DMS114 treated with DMSO at 0.1 percent for 48 hours (cell line): ENCODE measurements around the gene KRTAP22-2.

Experiments
- DNase-seq: peaks from one replicate; lab custom pipeline; 2025; ENCODE audit not compliant: unreplicated experiment; lab: John Stamatoyannopoulos, UW

The KRTAP22-2 gene

DNA sequence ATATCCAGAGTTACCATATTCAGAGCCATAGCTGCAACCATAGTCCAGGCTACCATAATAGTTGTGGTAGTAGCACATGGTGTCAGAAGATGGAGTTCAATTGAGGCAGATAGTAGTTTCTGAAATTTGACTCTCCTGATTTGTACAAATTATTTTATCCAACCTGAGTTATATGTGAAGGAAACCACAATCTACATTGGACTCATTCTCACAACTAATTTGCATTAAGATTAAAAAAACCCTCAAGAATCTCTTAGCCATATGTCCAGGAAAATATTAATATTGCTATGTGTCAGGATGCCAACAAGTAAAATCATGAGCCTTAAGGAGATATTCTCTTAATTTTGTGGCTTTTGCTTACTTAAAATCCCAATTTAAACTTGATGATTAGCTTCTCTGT is at the start of gene KRTAP22-2:
KRTAP22-2 (minus strand) TSS at position 101 of the 400 bp plus-strand sequence.
- DNase-seq = no peak

DNA sequence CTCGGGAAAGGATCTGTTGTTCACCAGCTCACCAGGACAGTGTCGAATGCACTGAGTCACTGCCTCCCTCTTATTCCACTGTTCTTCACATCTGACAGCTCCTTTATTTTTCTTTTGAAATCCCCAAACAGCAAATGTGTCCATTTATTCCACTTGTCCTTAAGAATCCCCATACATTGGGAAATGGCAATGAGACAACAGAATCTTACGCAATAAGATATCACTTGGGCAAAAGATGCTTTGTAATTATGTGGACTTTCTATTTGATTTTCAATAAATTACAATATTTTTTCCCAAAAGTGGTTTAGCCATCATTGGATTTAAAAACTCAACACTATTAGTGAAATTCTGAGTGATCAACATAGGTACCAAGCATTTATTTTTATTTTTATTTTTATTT is 48.5 kb upstream of the KRTAP22-2 start:
- no peak for DNase-seq

DNA sequence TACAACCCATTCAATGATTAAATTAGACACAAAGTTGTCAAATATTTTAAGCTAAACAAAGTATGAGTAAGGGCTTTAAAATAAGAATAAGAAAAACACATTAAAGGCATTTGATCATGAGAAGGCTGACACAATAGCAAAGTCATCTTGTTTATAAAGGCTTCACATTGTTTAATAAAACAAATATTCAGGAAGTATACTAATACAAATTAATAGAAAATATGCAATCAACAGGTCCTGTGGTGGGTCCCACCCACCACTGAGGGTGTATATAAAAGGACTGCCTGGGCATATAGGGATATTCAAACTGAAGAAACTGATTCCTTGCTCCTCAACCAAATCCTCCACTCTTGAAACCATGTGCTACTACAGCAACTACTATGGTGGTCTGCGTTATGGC is 44.7 kb upstream of the KRTAP22-2 start, which contains the start of gene KRTAP20-2:
KRTAP20-2 (plus strand) TSS at position 301 of the 400 bp plus-strand sequence; CDS start at position 359, 58 bp downstream.
- DNase-seq = no peak

GRCh38 chr21:30629200-30629599 is 39.0 kb upstream of the KRTAP22-2 start:
- no peak for DNase-seq

GRCh38 chr21:30628109-30628508 is 37.9 kb upstream of the KRTAP22-2 start:
- no peak for DNase-seq

DNA sequence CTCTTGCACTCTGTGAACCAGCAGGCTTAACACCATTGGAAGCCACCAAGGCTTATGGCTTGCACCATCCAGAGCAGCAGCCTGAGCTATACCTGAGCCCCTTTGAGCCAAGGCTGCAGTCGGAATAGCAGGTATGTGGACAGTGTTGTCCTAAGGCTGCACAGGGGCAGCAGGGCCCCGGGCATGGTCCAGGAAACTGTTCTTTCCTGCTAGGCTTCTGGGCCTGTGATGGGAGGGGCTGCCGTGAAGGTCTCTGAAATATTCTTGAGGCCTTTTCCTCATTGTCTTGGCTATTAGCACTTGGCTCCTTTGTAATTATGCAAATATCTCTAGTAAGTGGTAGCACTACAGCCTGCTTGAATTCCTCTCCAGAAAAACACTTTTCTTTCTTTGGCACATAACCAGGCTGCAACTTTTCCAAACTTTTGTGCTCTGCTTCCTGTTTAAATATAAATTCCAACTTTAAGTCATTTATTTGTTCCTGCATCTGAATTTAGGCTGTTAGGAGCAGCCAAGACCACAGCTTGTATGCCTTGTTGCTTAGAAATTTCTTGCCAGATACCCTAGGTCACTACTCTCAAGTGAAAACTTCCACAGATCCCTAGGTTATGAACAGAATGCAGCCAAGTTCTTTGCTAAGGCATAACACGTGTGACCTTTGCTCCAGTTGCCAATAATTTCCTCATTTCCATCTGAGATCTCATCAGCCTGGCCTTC is 35.4 kb upstream of the KRTAP22-2 start:
- DNase-seq = no peak

DNA sequence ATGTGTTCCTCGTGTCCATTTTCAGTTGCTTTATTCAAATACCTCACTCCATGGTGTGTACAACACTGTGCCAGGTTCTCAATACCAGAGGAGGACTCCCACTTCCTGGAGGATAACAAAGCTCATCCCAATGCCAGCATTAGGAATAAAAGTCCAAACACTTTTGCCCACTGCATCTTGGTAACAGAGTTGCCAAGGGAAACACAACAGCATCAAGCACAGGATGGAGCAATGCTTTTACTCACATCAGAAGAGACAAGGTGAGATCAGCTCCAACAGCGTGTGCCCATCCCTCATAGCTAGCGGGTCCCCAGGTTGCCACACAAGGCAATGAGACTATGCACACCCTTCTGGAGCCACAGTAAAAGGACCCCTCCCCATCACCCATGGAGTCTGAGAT is 33.2 kb upstream of the KRTAP22-2 start:
- no peak for DNase-seq

- no peak for DNase-seq
These were observed 30.3 kb upstream of the KRTAP22-2 start, which contains the start of gene KRTAP20-4 for GRCh38 chr21:30620522-30620921. TSS of gene KRTAP20-4 (plus strand) at chr21:30620627.

GRCh38 chr21:30620080-30620479 is 29.9 kb upstream of the KRTAP22-2 start:
- DNase-seq = no peak

DNA sequence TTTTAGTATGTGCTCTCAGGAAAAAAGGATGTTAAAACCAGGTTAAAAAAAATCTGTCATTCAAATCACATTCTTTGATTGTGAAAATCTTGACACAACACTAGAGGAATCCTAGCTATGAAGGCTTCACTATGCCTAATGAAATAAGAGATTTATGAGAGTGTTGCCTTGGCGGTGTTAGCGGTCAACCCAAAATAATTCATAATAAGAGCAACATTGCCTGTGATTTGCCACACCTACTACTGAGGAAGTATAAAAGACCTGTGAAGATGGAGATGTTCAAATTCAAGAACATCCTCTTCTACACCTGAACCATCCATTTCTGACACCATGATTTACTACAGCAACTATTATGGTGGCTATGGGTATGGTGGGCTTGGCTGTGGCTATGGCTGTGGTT is 25.9 kb upstream of the KRTAP22-2 start, which contains the start of gene KRTAP20-1:
KRTAP20-1 (plus strand) TSS at position 301 of the 400 bp plus-strand sequence; CDS start at position 331, 30 bp downstream.
- no peak for DNase-seq

DNA sequence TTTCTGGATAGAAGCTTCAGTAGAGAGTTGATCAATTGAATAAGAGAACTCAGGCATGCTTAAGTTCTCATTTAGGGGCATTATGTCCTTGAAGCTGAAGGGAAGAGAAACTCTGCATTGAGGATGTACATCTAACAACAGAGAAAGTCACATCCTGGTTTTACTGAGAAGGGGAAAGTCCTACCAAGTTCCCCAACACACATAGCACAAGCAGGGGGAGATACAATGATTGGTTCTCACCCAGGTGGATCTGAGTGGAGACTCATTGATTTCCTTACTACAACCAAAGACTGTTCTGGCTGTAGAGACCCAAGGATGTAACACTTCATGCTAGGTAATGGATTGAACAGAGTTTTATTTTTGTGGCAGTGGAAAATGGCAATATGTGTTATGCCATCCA is 25.0 kb upstream of the KRTAP22-2 start:
- DNase-seq = no peak

GRCh38 chr21:30613836-30614235 is 23.6 kb upstream of the KRTAP22-2 start, which contains the start of gene KRTAP6-1:
TSS of gene KRTAP6-1 (minus strand) at chr21:30613930. CDS start at chr21:30613904, 26 bp downstream.
- DNase-seq = no peak

DNA sequence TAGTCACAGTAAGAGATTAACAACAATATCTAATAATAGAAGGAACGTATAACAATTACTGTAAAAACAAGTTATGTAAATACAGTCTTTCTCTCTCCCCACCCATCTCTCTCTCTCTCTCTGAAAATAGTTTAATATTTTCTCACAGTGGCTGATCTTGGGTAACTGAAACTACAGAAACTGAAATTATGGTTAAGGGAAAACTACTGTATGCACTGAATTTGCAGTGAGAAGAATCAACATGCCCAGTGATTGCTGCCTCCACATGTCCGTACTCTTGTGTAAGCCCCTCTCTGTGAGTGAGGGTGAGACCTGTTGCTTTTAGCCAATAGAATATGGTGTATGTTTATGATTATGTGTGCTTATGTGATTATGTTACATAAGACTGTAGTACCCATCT is 21.9 kb upstream of the KRTAP22-2 start:
- no peak for DNase-seq

DNA sequence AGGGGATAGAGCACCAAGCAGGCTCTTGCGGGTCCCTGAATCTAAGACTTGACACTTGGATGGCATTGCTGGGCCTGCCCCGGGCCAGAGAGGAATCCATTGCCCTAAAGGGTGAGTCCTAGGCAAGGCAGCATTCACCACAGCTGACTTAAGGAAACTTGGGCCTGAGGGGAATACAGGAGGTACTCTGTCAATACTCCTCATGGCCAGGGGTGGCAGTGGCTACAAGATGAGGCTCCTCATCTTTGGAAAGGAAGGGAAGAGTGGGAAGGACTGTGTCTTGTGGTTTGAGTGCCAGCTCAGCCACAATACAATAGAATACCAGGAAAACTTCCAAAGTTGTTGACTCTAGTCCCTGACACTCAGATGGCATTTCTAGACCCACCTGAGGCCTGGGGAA is 15.8 kb upstream of the KRTAP22-2 start:
- DNase-seq = no peak

- no peak for DNase-seq
These were observed 10.6 kb upstream of the KRTAP22-2 start, which contains the start of gene KRTAP22-1 for GRCh38 chr21:30600787-30601186. TSS of gene KRTAP22-1 (plus strand) at chr21:30601087.

- no peak for DNase-seq
These were observed 8.6 kb upstream of the KRTAP22-2 start, which contains the start of gene KRTAP6-2 for GRCh38 chr21:30598802-30599201. TSS of gene KRTAP6-2 (minus strand) at chr21:30598902. CDS start at chr21:30598874, 28 bp downstream.

DNA sequence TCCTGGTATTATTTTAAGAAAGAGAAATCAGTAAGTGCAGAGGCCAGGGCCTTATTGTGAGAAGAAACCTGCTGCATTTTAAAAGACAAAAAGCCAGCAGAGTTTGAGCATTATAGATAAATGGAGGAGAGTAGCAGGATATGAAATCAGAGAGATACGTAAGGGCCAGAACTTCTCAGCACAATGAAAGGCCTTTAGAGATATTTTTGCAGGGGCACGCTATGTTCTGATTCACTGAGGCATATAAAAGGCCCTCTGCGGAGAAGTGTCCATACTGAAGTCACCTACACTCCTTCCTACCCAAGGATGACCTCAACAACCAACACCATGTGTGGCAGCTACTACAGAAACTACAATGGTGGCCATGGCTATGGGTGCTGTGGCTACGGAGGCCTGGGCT is 1.9 kb upstream of the KRTAP22-2 start, which contains the start of gene KRTAP6-3:
KRTAP6-3 (plus strand) TSS at position 301 of the 400 bp plus-strand sequence; CDS start at position 307, 6 bp downstream.
- no peak for DNase-seq

- DNase-seq = no peak
These were observed 7.3 kb downstream of the KRTAP22-2 start for GRCh38 chr21:30582870-30583269.

DNA sequence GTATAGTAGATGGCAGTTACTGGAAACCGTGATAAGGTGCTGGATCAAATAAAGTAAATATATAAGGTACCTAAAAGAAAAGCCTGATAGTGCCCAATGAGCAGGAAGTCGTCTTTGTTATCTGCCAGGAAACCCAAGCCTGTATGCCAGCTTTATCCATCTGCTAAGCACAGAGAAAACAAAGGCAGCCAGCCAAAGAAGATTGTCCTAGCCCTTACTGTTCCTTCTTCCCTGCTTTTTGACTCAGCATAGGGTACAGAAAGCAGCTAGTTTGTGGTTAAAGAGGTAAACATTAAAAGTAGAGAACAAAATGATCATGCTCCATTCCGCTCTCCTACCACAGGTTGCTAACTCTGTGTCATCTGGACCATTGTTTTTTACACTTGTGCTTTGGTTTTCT is 10.1 kb downstream of the KRTAP22-2 start:
- no peak for DNase-seq

DNA sequence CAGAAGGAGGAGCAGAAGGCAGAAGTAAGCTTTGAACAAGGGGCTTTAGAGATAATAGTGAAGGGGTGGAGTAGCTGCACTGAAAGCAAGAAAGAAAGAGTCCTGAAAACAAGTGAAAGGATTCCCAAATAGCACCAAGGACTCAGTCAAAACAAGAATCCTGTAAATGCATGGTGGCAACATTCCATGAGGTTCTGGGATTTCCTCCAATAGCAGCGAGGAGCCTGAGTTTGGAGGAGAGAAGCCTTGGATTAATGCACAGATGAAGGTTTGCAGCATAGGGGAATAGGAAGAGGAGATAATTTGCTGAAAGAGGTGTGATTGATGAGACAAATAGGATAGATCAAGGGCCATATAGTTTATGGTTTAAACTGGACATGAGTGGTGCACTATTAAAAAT is 10.9 kb downstream of the KRTAP22-2 start:
- no peak for DNase-seq

DNA sequence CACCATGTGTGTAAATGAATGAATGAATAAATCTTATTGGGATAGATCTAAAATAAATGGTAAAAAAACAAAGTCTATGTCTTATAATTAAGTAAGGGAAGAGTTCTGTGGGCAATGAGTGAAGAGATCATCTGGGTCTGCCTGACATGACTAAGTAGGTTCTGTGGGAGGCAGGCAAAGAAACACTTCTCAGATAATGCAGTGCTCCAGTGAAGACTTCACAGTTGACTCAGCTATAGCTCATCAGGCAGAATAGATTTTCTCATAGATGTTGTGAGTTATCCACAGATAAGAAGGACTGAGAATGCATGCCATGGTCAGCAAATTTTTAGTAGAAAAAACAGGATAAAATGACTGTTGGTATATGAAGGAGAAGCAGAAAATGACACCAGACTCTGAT is 12.4 kb downstream of the KRTAP22-2 start:
- DNase-seq = no peak

DNA sequence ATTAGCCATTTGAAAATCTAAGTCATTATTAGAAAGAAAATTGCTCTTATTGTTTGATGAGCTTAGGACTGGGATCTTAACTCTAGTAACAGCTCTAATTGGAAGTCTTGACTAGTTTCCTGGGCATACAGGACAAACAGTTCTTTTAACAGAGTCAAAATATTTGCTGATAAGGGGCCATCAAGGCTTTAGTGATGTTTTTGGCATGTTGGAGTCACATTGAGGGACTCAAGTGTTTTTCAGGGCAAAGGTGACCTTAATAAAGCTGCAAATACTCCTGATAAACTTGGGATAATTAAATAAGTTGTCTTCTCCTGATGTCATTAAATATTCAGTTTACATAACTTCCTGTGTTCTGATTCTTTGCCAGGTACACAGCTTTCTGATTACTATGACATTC is 22.6 kb downstream of the KRTAP22-2 start:
- no peak for DNase-seq
